Upper lobe of left lung (tissue), 4 donors: ENCODE results near the gene GPR65.

Source experiments
- POLR2AphosphoS5 ChIP-seq, 2 donors: sonication (generic); formaldehyde crosslinking; IDR thresholded peaks; one replicate each; pipeline ENCODE4 v1.5.1; 2017; ENCODE audit warnings: antibody characterized with exemption in 2 of 2
- TF ChIP-seq, protein P1 (sequence below), 6 experiments: fragments of 450-650 bp in 4 of 6; fragments of 200-600 bp in 2 of 6; sonication (generic) in 2 of 6; IDR thresholded peaks; one replicate each; pipeline ENCODE4 v1.5.1; 2016 to 2019; ENCODE audit warnings: antibody characterized with exemption in 6 of 6

- TF ChIP-seq, protein P1, sequence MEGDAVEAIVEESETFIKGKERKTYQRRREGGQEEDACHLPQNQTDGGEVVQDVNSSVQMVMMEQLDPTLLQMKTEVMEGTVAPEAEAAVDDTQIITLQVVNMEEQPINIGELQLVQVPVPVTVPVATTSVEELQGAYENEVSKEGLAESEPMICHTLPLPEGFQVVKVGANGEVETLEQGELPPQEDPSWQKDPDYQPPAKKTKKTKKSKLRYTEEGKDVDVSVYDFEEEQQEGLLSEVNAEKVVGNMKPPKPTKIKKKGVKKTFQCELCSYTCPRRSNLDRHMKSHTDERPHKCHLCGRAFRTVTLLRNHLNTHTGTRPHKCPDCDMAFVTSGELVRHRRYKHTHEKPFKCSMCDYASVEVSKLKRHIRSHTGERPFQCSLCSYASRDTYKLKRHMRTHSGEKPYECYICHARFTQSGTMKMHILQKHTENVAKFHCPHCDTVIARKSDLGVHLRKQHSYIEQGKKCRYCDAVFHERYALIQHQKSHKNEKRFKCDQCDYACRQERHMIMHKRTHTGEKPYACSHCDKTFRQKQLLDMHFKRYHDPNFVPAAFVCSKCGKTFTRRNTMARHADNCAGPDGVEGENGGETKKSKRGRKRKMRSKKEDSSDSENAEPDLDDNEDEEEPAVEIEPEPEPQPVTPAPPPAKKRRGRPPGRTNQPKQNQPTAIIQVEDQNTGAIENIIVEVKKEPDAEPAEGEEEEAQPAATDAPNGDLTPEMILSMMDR (IDR thresholded peaks at IDR 0.05): no peak
- no peak for TF ChIP-seq POLR2AphosphoS5 (IDR thresholded peaks at IDR 0.05)
Measured at GRCh38 chr14:87975636-87976035, 29.3 kb upstream of the GPR65 start.
